ENCODE measurements around the gene PTPRN2. TPM values are rescaled to one million over a fixed set of nuclear protein-coding genes. Genes with fewer than 3 reads are reported as not detected.

Gene PTPRN2
- total and polyA plus RNA-seq, 9 of the 15 experiments (the other 6 are each of a cell fraction or from before 2014, with no cell fraction given): not detected

GRCh38 chr7:158019726-158020705 is 567.6 kb downstream of the PTPRN2 start (continued):
- TF ChIP-seq ZNF318 (IDR thresholded peaks at IDR 0.05; ENCODE audit: borderline replicate concordance in 1 of 2, low read depth in 1 of 2) (no peak), CREB3 (tag; conservative IDR thresholded peaks at IDR 0.05; ENCODE audit: low read depth) (no peak), RBM34 (IDR thresholded peaks at IDR 0.05; ENCODE audit: borderline replicate concordance, insufficient read depth, low read length) (no peak), NCOA2 (IDR thresholded peaks at IDR 0.05; ENCODE audit: partially characterized antibody in 2 of 2) (no peak), RCOR1 (IDR thresholded peaks at IDR 0.05; ENCODE audit: borderline replicate concordance in 1 of 2, low read depth in 2 of 2, low read length in 2 of 2) (no peak), CBX8 (IDR thresholded peaks at IDR 0.05; ENCODE audit: borderline replicate concordance, extremely low read depth, low read depth, low read length, poor library complexity, severe bottlenecking) (no peak)
- TF ChIP-seq, protein P1, sequence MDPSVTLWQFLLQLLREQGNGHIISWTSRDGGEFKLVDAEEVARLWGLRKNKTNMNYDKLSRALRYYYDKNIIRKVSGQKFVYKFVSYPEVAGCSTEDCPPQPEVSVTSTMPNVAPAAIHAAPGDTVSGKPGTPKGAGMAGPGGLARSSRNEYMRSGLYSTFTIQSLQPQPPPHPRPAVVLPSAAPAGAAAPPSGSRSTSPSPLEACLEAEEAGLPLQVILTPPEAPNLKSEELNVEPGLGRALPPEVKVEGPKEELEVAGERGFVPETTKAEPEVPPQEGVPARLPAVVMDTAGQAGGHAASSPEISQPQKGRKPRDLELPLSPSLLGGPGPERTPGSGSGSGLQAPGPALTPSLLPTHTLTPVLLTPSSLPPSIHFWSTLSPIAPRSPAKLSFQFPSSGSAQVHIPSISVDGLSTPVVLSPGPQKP (CRISPR knock-in tag; IDR thresholded peaks at IDR 0.05): no peak
